GM18507 (cell line): ENCODE data around the gene PALLD.

Experiments used
- DNase-seq: peaks from one replicate; pipeline ENCODE4 v3.0.0; 2011; ENCODE audit warnings: low read depth; ENCODE audit not compliant: insufficient read length; ENCODE audit errors: extremely low spot score
- FAIRE-seq: peaks from 2 replicates; lab custom pipeline; 2011; peaks lifted over from hg19 to GRCh38; lab: Jason Lieb, UNC

PALLD gene

GRCh38 chr4:168551211-168551610 is 54.4 kb downstream of the PALLD start:
- DNase-seq (no peak), FAIRE-seq (no peak)

GRCh38 chr4:168551945-168552695 is 55.3 kb downstream of the PALLD start:
- FAIRE-seq (no peak), DNase-seq (no peak)

GRCh38 chr4:168553714-168554370 is 57.0 kb downstream of the PALLD start:
- DNase-seq (no peak), FAIRE-seq (no peak)

GRCh38 chr4:168555437-168555836 is 58.6 kb downstream of the PALLD start:
- FAIRE-seq, result no peak
- DNase-seq, result no peak

GRCh38 chr4:168557658-168558057 is 60.8 kb downstream of the PALLD start:
- FAIRE-seq, result no peak
- DNase-seq, result no peak

- no peak for DNase-seq
- FAIRE-seq, result no peak
Measured at GRCh38 chr4:168558599-168558998, 61.7 kb downstream of the PALLD start.

- DNase-seq (no peak), FAIRE-seq (peak; percentile 18)
Measured at GRCh38 chr4:168560184-168561180, 63.6 kb downstream of the PALLD start.

GRCh38 chr4:168562041-168562571 is 65.3 kb downstream of the PALLD start:
- FAIRE-seq (no peak), DNase-seq (no peak)

GRCh38 chr4:168564023-168564422 is 67.2 kb downstream of the PALLD start:
- FAIRE-seq (no peak), DNase-seq (no peak)

- FAIRE-seq, result no peak
- no peak for DNase-seq
Measured at GRCh38 chr4:168565130-168565529, 68.3 kb downstream of the PALLD start.

- FAIRE-seq (no peak), DNase-seq (no peak)
Measured at GRCh38 chr4:168566726-168567125, 69.9 kb downstream of the PALLD start.

- no peak for FAIRE-seq
- no peak for DNase-seq
Measured at GRCh38 chr4:168569066-168569930, 72.4 kb downstream of the PALLD start.

- no peak for FAIRE-seq
Measured at GRCh38 chr4:168569931-168570276, 73.1 kb downstream of the PALLD start.

GRCh38 chr4:168570466-168570865 is 73.6 kb downstream of the PALLD start:
- no peak for DNase-seq
- FAIRE-seq, result no peak

More at GRCh38 chr4:168569931-168570276, 73.1 kb downstream of the PALLD start:
- no peak for DNase-seq

GRCh38 chr4:168572002-168572401 is 75.2 kb downstream of the PALLD start:
- DNase-seq (no peak), FAIRE-seq (no peak)

- DNase-seq (no peak), FAIRE-seq (no peak)
Measured at GRCh38 chr4:168573870-168574269, 77.0 kb downstream of the PALLD start.

- FAIRE-seq (no peak), DNase-seq (no peak)
Measured at GRCh38 chr4:168574581-168575295, 77.9 kb downstream of the PALLD start.

GRCh38 chr4:168575473-168575872 is 78.6 kb downstream of the PALLD start:
- FAIRE-seq (no peak), DNase-seq (no peak)
